ENCODE measurements around the gene SHISA6.

Gene SHISA6

DNA sequence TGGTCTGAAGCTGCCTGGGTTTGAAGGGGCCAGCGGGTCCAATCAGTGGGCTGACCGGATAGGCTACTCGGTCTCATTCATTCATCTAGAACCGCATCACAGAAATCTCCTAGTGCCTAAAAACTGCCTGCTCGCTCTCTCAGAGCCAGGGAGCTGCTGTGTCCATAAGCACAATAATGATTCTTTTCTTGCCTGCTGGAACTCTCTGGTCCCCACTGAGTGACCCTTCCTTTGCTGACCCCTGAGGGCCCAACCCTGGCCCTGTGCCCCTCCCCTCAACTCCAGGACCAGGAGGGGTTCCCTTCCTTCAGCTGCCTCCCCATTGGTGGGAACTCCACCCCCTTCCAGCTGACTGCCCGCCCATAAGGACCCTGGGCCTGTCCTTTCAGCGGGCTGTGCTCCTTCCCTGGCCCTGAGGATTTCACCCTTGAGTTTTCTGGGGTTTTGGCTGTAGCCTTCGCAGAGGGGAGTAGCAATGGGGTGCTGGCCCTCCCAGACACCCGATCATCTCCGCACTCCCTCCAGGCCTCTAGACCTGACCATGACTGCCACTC is 317.7 kb downstream of the SHISA6 start:
- Histone ChIP-seq H3K14ac (ENCODE audit: low read length) (no peak overlapping the region), H3K79me1 (ENCODE audit: low read length) (no peaks in the 10 kb centered on the region), H2AFZ (ENCODE audit: insufficient read depth, low read length, poor library complexity) (no peak overlapping the region), H3K36me3 (ENCODE audit: control insufficient read depth in 1 of 2, insufficient read depth in 2 of 2, low read length in 2 of 2) (no peaks in the 10 kb centered on the region), H2BK5ac (ENCODE audit: low read depth, low read length, poor library complexity) (no peak overlapping the region), H3K79me2 (ENCODE audit: control insufficient read depth, insufficient read depth, low read length, poor library complexity) (no peaks in the 10 kb centered on the region), H4K12ac (ENCODE audit: low read depth, low read length) (no peak overlapping the region), H3K18ac (ENCODE audit: low read length) (no peak overlapping the region), H4K8ac (ENCODE audit: low read depth, low read length) (no peak overlapping the region), H3K27me3 (ENCODE audit: insufficient read depth, low read length) (no peaks in the 10 kb centered on the region), H3K4me1 (ENCODE audit: control insufficient read depth in 1 of 2, insufficient read depth in 2 of 2, low read length in 2 of 2) (no peaks in the 10 kb centered on the region), H3K9ac (ENCODE audit: low read length) (no peak overlapping the region), H3K4me3 (ENCODE audit: low read depth, low read length) (no peak overlapping the region), H3K23ac (ENCODE audit: low read length) (no peak overlapping the region), H3K9me3 (ENCODE audit: insufficient read depth, low read depth, low read length) (no peaks in the 10 kb centered on the region), H3K4ac (ENCODE audit: low read depth, low read length) (no peak overlapping the region), H2AK5ac (ENCODE audit: low read length) (no peak overlapping the region), H3K4me2 (ENCODE audit: low read length) (no peak overlapping the region), H2BK120ac (ENCODE audit: insufficient read depth, low read length, poor library complexity) (no peak overlapping the region), H4K91ac (ENCODE audit: low read depth, low read length) (no peak overlapping the region), H2BK12ac (ENCODE audit: low read length) (no peak overlapping the region), H3K27ac (ENCODE audit: low read depth, low read length) (no peak overlapping the region)
- no peak for DNase-seq
- WGBS (ENCODE audit: extremely low coverage, insufficient coverage, insufficient read length) = no CpG with 5 or more reads among the region's 10 CpGs

DNA sequence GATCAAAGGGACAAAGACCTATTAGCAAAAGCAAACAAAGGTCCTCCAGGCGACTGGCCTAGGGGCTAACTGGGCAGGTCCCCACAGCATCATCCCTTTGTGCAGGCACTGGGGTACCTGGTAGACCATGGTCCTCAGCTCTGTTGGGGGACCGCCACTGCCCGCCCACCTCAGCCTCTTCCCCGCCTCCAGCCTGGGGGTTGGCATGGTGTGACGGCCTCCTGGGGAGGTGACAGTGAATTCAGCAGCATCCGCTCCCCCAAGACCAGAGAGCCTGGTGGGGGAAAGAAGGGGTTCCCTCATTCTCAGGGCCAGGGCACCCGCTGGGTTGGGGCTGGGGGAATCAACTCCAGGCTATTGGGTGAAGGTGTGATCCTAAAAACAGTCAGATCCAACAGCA is 318.6 kb downstream of the SHISA6 start:
- Histone ChIP-seq H2AK5ac (ENCODE audit: low read length) (no peak overlapping the region), H3K27me3 (ENCODE audit: insufficient read depth, low read length) (no peaks in the 10 kb centered on the region), H3K79me1 (ENCODE audit: low read length) (no peaks in the 10 kb centered on the region), H4K8ac (ENCODE audit: low read depth, low read length) (no peak overlapping the region), H2AFZ (ENCODE audit: insufficient read depth, low read length, poor library complexity) (no peak overlapping the region), H3K4me3 (ENCODE audit: low read depth, low read length) (no peak overlapping the region), H4K91ac (ENCODE audit: low read depth, low read length) (no peak overlapping the region), H2BK120ac (ENCODE audit: insufficient read depth, low read length, poor library complexity) (no peak overlapping the region), H3K79me2 (ENCODE audit: control insufficient read depth, insufficient read depth, low read length, poor library complexity) (no peaks in the 10 kb centered on the region), H3K9me3 (ENCODE audit: insufficient read depth, low read depth, low read length) (no peaks in the 10 kb centered on the region), H3K4ac (ENCODE audit: low read depth, low read length) (no peak overlapping the region), H3K9ac (ENCODE audit: low read length) (no peak overlapping the region), H3K4me1 (ENCODE audit: control insufficient read depth in 1 of 2, insufficient read depth in 2 of 2, low read length in 2 of 2) (no peaks in the 10 kb centered on the region), H2BK12ac (ENCODE audit: low read length) (no peak overlapping the region), H3K14ac (ENCODE audit: low read length) (no peak overlapping the region), H2BK5ac (ENCODE audit: low read depth, low read length, poor library complexity) (no peak overlapping the region), H4K12ac (ENCODE audit: low read depth, low read length) (no peak overlapping the region), H3K18ac (ENCODE audit: low read length) (no peak overlapping the region), H3K23ac (ENCODE audit: low read length) (no peak overlapping the region), H3K36me3 (ENCODE audit: control insufficient read depth in 1 of 2, insufficient read depth in 2 of 2, low read length in 2 of 2) (no peaks in the 10 kb centered on the region), H3K4me2 (ENCODE audit: low read length) (no peak overlapping the region), H3K27ac (ENCODE audit: low read depth, low read length) (no peak overlapping the region)
- DNase-seq = no peak
- WGBS (ENCODE audit: extremely low coverage, insufficient coverage, insufficient read length) = no CpG with 5 or more reads among the region's 7 CpGs

DNA sequence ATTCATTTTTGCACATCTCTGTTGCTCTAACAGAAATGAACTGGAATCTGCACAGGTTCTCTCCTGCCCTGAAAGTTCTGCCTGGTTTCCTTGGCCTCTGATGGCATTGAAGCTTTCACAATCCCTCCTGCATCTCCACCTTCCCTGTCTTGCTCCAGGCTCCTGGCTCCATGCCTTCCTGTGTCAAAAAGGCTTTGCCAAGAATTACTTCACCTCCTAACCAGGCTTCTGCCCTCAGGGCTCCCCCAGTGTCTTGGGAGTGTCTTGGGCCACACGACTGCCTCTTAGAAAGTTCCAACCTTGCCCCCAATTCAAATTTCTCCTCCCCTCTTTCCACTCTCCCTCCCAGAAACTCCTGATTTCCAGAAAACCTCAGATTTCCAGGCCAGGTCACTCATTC is 320.3 kb downstream of the SHISA6 start:
- DNase-seq = no peak
- no peak overlapping the region for H3K4ac ChIP-seq (ENCODE audit: low read depth, low read length)
- no peaks in the 10 kb centered on the region for H3K4me1 ChIP-seq (ENCODE audit: control insufficient read depth in 1 of 2, insufficient read depth in 2 of 2, low read length in 2 of 2)
- no peak overlapping the region for H2AFZ ChIP-seq (ENCODE audit: insufficient read depth, low read length, poor library complexity)
- H2BK5ac ChIP-seq (ENCODE audit: low read depth, low read length, poor library complexity) = no peak overlapping the region
- no peaks in the 10 kb centered on the region for H3K79me1 ChIP-seq (ENCODE audit: low read length)
- no peak overlapping the region for H4K91ac ChIP-seq (ENCODE audit: low read depth, low read length)
- no peak overlapping the region for H2AK5ac ChIP-seq (ENCODE audit: low read length)
- H3K79me2 ChIP-seq (ENCODE audit: control insufficient read depth, insufficient read depth, low read length, poor library complexity) = no peaks in the 10 kb centered on the region
- H3K9me3 ChIP-seq (ENCODE audit: insufficient read depth, low read depth, low read length) = no peaks in the 10 kb centered on the region
- H4K12ac ChIP-seq (ENCODE audit: low read depth, low read length) = no peak overlapping the region
- H4K8ac ChIP-seq (ENCODE audit: low read depth, low read length) = no peak overlapping the region
- no CpG with 5 or more reads among the region's 1 CpG for WGBS (ENCODE audit: extremely low coverage, insufficient coverage, insufficient read length)
- H3K27ac ChIP-seq (ENCODE audit: low read depth, low read length) = no peak overlapping the region
- H3K9ac ChIP-seq (ENCODE audit: low read length) = no peak overlapping the region
- no peak overlapping the region for H2BK12ac ChIP-seq (ENCODE audit: low read length)
- no peaks in the 10 kb centered on the region for H3K36me3 ChIP-seq (ENCODE audit: control insufficient read depth in 1 of 2, insufficient read depth in 2 of 2, low read length in 2 of 2)
- no peak overlapping the region for H3K4me2 ChIP-seq (ENCODE audit: low read length)
- H3K4me3 ChIP-seq (ENCODE audit: low read depth, low read length) = no peak overlapping the region
- H3K14ac ChIP-seq (ENCODE audit: low read length) = no peak overlapping the region
- no peak overlapping the region for H3K18ac ChIP-seq (ENCODE audit: low read length)
- H2BK120ac ChIP-seq (ENCODE audit: insufficient read depth, low read length, poor library complexity) = no peak overlapping the region
- H3K27me3 ChIP-seq (ENCODE audit: insufficient read depth, low read length) = no peaks in the 10 kb centered on the region
- H3K23ac ChIP-seq (ENCODE audit: low read length) = no peak overlapping the region

DNA sequence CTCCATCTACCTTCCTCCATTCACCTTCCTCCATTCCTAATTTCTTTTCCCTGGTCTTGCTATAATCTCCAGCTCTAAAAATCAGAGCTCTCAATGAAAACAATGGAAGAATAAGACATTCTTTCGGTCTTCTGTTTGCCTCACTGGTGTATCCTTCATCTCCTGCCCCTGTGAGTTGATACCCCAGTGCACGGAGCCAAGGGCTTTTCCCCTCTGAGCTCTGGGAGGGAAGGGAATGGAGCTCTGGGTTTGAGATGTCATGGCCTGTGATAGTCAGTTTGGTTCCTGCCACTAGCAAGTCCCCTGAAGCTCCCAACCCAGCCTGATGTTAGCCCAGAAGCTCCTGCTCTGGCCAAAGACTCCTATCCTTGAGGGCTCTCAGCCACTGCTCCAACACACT is 320.7 kb downstream of the SHISA6 start:
- Histone ChIP-seq H3K27me3 (ENCODE audit: insufficient read depth, low read length) (no peaks in the 10 kb centered on the region), H3K36me3 (ENCODE audit: control insufficient read depth in 1 of 2, insufficient read depth in 2 of 2, low read length in 2 of 2) (no peaks in the 10 kb centered on the region), H3K4me2 (ENCODE audit: low read length) (no peak overlapping the region), H3K79me1 (ENCODE audit: low read length) (no peaks in the 10 kb centered on the region), H2BK12ac (ENCODE audit: low read length) (no peak overlapping the region), H4K91ac (ENCODE audit: low read depth, low read length) (no peak overlapping the region), H2BK120ac (ENCODE audit: insufficient read depth, low read length, poor library complexity) (no peak overlapping the region), H3K9me3 (ENCODE audit: insufficient read depth, low read depth, low read length) (no peaks in the 10 kb centered on the region), H3K14ac (ENCODE audit: low read length) (no peak overlapping the region), H3K4me3 (ENCODE audit: low read depth, low read length) (no peak overlapping the region), H2AFZ (ENCODE audit: insufficient read depth, low read length, poor library complexity) (no peak overlapping the region), H4K12ac (ENCODE audit: low read depth, low read length) (no peak overlapping the region), H3K18ac (ENCODE audit: low read length) (no peak overlapping the region), H3K27ac (ENCODE audit: low read depth, low read length) (no peak overlapping the region), H3K23ac (ENCODE audit: low read length) (no peak overlapping the region), H3K4ac (ENCODE audit: low read depth, low read length) (no peak overlapping the region), H3K9ac (ENCODE audit: low read length) (no peak overlapping the region), H3K79me2 (ENCODE audit: control insufficient read depth, insufficient read depth, low read length, poor library complexity) (no peaks in the 10 kb centered on the region), H2AK5ac (ENCODE audit: low read length) (no peak overlapping the region), H3K4me1 (ENCODE audit: control insufficient read depth in 1 of 2, insufficient read depth in 2 of 2, low read length in 2 of 2) (no peaks in the 10 kb centered on the region), H4K8ac (ENCODE audit: low read depth, low read length) (no peak overlapping the region), H2BK5ac (ENCODE audit: low read depth, low read length, poor library complexity) (no peak overlapping the region)
- DNase-seq = no peak
- WGBS (ENCODE audit: extremely low coverage, insufficient coverage, insufficient read length) = no CpG with 5 or more reads among the region's 2 CpGs

All from trophoblast cell (in vitro differentiated cells and primary cell).